ENCODE measurements around the gene RPL34.

Gene RPL34

DNA sequence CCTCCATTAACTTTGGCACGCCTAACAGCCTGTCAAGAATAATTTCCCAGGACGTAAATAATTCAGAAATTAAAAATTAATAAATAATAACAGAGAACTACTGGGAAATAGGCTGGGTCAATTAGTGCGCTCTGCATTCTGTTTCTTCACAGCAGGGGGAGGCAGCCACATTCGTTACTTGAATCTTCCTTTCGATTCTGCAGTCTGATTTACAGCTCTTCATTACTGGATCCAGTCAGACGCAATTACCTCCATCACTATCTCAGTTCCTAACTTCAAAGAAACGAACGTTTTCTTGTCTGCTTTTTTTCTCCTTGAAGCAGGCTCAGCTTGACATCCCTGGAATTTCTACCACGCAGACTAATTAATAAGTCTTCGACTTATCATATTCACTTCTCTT lies 9.0 kb upstream of the RPL34 start:
- no peak overlapping the region for H3K27ac Mint-ChIP-seq
- H3K27me3 Mint-ChIP-seq = no peaks in the 10 kb centered on the region
- peaks cover 25% of the 10 kb centered on the region for H3K36me3 Mint-ChIP-seq (ENCODE audit: low read depth)
- peaks cover 10% of the 10 kb centered on the region for H3K4me1 Mint-ChIP-seq (ENCODE audit: low read depth)
- no peak overlapping the region for H3K4me3 Mint-ChIP-seq
- no peaks in the 10 kb centered on the region for H3K9me3 Mint-ChIP-seq

DNA sequence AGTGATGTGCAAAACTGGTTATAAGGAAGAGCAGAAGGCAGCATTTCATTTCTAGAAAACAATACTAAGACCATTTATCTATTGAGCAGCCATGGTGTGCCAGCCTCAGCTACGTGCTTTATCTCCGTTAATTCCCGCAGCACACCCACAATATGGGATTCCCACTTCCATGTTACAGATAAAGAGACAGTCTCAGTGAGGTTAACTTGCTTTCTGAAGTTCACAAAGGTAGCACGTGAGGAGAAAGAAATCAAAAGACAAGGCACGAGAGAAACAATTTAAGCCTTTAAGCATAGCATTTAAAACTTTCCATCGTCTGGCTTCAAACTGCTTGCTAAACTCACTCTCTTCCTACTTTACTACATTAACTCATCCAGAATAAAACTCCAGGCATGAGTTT lies 8.0 kb upstream of the RPL34 start:
- Mint-ChIP-seq H3K4me3 (peak overlapping the region; percentile 31), H3K27ac (no peak overlapping the region), H3K4me1 (ENCODE audit: low read depth) (peaks cover 10% of the 10 kb centered on the region), H3K36me3 (ENCODE audit: low read depth) (peaks cover 27% of the 10 kb centered on the region), H3K27me3 (no peaks in the 10 kb centered on the region), H3K9me3 (no peaks in the 10 kb centered on the region)

DNA sequence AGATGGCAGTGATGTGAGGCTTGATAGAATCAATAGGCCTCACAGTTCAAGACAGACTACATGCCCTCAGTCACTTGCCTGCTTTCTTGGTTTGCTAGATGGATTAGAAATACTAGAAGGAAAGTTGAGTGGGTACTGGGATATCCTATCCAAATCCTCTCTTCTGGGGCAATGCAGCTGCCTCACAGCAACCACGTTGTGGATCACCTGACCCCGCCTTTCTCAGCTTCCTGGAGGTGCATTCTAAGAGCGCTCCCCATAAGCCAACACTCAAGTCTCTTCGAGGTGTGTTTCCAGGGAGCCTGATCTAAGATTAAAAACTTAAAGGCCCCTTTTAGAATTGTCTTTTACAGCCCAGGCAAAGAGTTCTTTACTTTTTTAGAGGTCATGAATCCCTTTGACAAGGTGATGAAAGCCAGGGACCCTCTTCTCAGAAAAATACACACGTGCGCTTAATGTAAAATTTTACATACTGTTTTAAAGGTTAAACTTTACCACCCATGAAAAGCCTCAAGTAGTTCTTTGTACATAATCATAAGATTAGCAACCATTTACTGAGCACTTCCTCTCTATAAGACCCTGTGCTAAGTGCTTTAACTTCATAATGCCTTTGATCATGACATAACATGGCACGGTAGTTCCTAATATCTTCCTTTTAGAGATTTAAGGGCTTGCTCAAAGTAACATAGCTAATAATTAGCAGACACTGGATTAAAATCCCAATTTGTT lies 840 bp upstream of the RPL34 start:
- H3K4me1 Mint-ChIP-seq (ENCODE audit: low read depth) = peaks cover 46% of the 10 kb centered on the region

DNA sequence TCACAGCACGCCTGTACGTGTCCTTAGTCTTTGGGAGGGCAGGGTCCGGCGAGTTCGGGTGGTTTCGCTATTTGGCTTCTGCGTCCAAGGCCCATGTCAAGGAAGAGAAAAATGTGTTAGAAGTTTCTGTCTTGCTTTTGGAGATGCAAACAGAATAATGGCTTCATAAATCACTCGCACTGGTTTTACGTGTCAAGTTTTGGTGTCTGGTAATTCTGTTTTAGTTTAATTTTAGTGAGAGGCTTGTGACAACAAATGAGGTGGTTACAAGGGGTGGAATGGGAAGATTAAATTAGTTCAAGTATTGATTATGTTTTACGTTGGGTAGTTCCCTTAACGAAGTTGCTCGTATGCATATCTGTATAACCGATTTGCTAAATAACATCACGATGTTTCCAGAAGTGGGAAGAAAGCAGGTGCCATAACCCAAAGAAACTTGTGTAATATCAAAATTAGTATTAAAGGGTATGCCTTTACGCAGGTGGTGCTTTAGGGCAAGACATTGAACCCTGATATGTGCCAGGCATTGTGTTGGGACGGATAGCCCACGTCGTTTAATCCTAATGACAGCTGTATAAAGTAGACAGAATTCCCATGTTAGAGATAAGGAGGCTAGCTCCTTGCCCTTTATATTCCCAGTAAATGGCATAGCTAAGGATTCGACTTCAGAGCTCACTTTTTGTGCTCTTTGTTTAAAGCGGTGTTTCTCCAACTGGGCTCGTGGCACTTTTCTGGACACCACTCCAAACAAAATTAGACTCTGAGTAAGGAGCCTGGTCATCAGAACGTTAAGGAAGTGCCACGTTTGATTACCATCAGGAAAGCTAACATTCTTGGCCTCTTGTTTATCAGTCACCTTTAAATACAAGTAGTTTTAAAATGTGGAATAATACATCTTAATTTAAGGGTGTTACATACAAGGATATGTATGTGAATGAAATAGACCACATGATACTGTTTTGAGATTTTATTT lies 843 bp downstream of the RPL34 start:
- peaks cover 71% of the 10 kb centered on the region for H3K36me3 Mint-ChIP-seq (ENCODE audit: low read depth)
- peak overlapping the region; percentile 94 for H3K4me3 Mint-ChIP-seq

More for the DNA sequence above, 840 bp upstream of the RPL34 start:
- Mint-ChIP-seq H3K27me3 (no peaks in the 10 kb centered on the region), H3K4me3 (peak overlapping the region; percentile 94), H3K9me3 (no peaks in the 10 kb centered on the region), H3K27ac (peak overlapping the region; percentile 99), H3K36me3 (ENCODE audit: low read depth) (peaks cover 65% of the 10 kb centered on the region)

DNA sequence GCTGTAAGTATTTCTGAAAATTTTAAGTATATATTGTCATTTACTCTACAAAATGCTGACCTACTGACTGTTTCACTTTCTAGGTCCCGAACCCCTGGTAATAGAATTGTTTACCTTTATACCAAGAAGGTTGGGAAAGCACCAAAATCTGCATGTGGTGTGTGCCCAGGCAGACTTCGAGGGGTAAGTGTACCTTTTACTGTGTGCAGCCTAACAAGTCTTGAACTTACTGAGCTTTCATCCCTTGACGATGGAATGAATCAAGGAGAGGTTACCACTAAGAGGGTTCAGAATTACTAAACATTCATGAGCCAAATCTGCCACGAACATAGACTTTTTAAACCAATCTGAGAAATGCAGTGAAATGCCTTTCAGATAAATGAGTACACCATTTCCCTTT lies 1.6 kb downstream of the RPL34 start:
- no peaks in the 10 kb centered on the region for H3K27me3 Mint-ChIP-seq
- H3K27ac Mint-ChIP-seq = peak overlapping the region; percentile 99
- H3K9me3 Mint-ChIP-seq = no peaks in the 10 kb centered on the region
- peaks cover 63% of the 10 kb centered on the region for H3K4me1 Mint-ChIP-seq (ENCODE audit: low read depth)
- peak overlapping the region; percentile 94 for H3K4me3 Mint-ChIP-seq
- peaks cover 69% of the 10 kb centered on the region for H3K36me3 Mint-ChIP-seq (ENCODE audit: low read depth)

More for the DNA sequence above, 843 bp downstream of the RPL34 start:
- H3K27me3 Mint-ChIP-seq = no peaks in the 10 kb centered on the region
- H3K4me1 Mint-ChIP-seq (ENCODE audit: low read depth) = peaks cover 59% of the 10 kb centered on the region
- H3K27ac Mint-ChIP-seq = peak overlapping the region; percentile 99
- no peaks in the 10 kb centered on the region for H3K9me3 Mint-ChIP-seq

DNA sequence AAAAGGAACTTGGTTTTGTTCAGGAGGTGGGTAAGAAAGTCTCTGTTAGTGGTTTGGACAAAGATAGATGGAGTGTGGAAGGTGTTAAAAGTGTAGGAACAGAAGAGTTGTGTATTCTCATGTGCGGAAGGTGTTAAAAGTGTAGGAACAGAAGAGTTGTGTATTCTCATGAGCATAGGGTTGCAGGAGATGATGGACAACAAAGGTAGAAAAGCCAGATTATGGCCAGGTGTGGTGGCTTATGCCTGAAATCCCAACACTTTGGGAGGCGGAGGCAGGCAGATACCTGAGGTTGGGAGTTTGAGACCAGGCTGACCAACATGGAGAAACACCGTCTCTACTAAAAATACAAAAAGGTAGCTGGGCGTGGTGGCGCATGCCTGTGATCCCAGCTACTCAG lies 2.5 kb downstream of the RPL34 start:
- Mint-ChIP-seq H3K27ac (peak overlapping the region; percentile 99), H3K9me3 (no peaks in the 10 kb centered on the region), H3K4me3 (peak overlapping the region; percentile 94), H3K27me3 (no peaks in the 10 kb centered on the region), H3K4me1 (ENCODE audit: low read depth) (peaks cover 63% of the 10 kb centered on the region), H3K36me3 (ENCODE audit: low read depth) (peaks cover 73% of the 10 kb centered on the region)

DNA sequence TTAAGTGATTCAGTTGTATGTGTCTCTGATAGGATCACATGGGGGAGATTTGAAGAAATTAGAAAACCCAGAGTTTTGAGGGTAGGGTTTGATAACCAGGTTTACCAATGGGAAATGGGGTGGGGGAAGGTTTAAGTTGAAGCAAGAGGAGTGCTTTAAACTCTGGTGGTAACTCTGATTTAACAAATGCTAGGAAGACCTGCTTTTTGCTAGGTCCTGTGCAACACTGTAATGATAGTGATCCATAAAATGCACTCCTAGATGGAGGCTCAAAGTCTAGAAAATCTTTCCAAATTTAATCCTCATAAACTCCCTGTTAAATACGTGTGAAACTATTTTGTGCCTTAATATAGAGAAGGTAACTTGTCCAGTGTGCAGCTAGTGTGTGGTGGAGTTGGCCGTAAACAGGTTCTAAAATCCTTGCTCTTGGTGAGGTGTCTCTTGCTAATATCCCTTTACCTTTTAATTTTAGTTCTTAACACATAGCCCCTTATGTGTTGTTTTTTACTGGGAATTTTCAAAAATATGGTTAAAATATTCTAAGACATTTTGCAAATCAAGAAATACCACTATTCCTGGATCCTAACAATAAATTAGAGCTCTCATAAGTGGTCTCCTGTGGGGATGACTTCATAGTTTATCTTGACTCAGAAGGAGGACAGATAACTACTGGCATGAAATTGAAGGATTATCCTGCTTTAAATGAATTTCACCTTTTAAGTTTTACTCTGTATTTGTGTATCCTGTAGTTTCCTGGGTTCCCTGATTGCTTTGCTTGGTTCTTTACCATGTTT lies 4.1 kb downstream of the RPL34 start:
- Mint-ChIP-seq H3K36me3 (ENCODE audit: low read depth) (peaks cover 86% of the 10 kb centered on the region), H3K9me3 (no peaks in the 10 kb centered on the region), H3K27me3 (no peaks in the 10 kb centered on the region), H3K27ac (peak overlapping the region; percentile 99), H3K4me3 (peak overlapping the region; percentile 94), H3K4me1 (ENCODE audit: low read depth) (peaks cover 57% of the 10 kb centered on the region)

DNA sequence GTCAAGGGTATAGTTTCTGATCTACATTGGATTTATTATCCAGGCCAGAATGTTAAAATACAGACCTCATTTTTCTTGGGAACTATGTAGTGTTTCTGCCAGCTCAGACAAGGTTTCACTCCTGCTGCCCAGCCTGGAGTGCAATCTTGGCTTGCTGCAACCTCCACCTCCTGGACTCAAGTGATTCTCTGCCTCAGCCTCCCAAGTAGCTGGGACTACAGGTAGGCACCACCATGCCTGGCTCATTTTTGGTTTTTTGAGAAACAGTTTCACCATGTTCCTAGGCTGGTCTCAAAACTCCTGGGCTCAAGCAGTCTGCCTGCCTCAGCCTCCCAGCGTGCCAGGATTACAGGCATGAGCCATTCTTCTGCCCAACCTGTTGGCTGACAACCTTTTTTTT lies 5.7 kb downstream of the RPL34 start:
- no peaks in the 10 kb centered on the region for H3K27me3 Mint-ChIP-seq
- no peak overlapping the region for H3K4me3 Mint-ChIP-seq
- peaks cover 92% of the 10 kb centered on the region for H3K36me3 Mint-ChIP-seq (ENCODE audit: low read depth)
- no peaks in the 10 kb centered on the region for H3K9me3 Mint-ChIP-seq
- peak overlapping the region; percentile 72 for H3K27ac Mint-ChIP-seq
- H3K4me1 Mint-ChIP-seq (ENCODE audit: low read depth) = peaks cover 48% of the 10 kb centered on the region

DNA sequence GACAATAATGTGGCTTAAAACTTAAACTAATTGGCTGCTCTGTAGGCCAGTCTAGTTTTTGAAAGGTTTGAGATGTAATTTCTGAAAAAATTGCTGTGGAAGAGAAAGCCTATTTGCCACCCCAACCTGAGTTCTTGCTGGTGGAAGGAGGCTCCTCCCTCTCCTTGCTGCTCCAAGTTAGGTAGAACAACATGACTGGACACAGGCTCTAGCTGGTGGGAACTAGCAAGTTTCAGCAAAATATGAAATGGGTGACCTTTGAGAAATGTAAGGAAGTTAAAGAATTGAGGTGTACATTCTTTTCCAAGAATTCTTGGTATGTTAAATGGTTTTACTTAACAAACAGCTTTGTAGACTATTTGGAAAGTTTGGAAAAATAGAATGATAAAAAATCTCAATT lies 8.0 kb downstream of the RPL34 start:
- Mint-ChIP-seq H3K27me3 (no peaks in the 10 kb centered on the region), H3K4me3 (no peak overlapping the region), H3K27ac (no peak overlapping the region), H3K4me1 (ENCODE audit: low read depth) (peaks cover 30% of the 10 kb centered on the region), H3K9me3 (no peaks in the 10 kb centered on the region), H3K36me3 (ENCODE audit: low read depth) (peaks cover 88% of the 10 kb centered on the region)

DNA sequence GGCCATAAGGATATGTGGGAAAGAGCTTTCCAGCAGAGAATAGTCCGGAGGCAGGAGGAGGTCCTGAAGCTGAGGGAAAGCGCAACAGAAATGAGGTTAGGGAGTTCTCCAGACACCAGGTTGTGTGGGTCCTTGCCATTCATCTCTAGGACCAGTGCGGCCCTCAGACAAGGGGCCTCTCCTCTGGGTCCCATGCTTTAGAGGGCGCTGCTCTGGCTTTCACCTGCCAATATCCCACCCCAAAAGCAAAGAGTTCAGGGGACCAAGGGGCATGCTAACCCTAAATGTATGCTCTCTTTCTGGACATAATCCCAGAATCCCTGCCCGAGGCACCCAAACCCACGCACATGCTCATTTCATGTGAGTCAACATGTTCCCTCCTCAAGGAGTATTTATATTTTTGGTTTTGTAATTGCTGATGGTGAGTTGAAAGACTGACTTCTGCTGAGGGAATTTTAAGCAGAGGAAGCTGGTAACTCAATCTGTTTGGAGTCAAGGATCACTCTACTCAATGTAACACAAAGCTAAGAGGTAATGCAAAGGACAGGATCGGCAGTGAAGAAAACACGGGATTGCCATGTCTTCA lies 14.8 kb downstream of the RPL34 start:
- Mint-ChIP-seq H3K9me3 (no peaks in the 10 kb centered on the region), H3K4me3 (no peak overlapping the region), H3K36me3 (ENCODE audit: low read depth) (peaks cover 72% of the 10 kb centered on the region), H3K27me3 (no peaks in the 10 kb centered on the region), H3K27ac (no peak overlapping the region), H3K4me1 (ENCODE audit: low read depth) (no peaks in the 10 kb centered on the region)

DNA sequence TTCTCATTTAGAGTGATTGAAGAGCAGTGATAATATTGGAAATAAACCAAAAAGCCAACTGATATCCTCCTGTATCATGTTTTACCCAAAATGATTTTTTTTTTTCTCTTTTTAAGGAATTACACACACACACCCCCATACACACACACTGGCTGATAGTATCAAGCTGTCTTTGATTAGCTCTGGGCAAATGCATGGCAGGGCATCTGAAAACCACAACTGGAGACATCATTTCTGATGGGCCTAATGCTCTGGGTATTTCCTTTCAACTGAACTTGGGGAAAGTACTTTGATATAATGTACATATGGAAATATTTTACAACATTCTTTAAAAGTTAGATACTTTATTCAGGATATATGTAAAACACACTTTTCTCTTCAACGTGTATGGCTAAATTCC lies 15.9 kb downstream of the RPL34 start:
- Mint-ChIP-seq H3K27me3 (no peaks in the 10 kb centered on the region), H3K36me3 (ENCODE audit: low read depth) (peaks cover 70% of the 10 kb centered on the region), H3K9me3 (no peaks in the 10 kb centered on the region), H3K27ac (no peak overlapping the region), H3K4me3 (no peak overlapping the region), H3K4me1 (ENCODE audit: low read depth) (no peaks in the 10 kb centered on the region)

DNA sequence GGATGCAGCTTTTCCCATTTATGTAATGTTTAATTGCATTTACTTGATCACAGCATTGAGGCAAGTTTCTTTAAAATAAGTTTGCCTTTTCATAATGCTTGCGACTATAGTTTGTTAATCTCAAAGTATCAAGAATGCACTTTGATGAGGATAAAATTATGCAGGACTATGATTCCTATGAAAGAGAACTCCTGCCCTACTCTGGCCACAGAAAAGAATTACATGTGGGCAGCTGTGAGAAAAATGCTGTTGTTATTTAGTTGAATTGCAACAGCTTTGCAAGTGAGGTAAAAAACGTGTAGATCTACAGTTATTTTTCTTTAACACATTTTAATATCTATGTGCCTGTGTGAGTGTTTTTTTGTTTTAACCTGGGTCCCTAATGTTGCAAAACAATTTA lies 17.5 kb downstream of the RPL34 start:
- H3K27me3 Mint-ChIP-seq = no peaks in the 10 kb centered on the region
- H3K4me1 Mint-ChIP-seq (ENCODE audit: low read depth) = no peaks in the 10 kb centered on the region
- H3K27ac Mint-ChIP-seq = no peak overlapping the region
- H3K4me3 Mint-ChIP-seq = no peak overlapping the region
- no peaks in the 10 kb centered on the region for H3K9me3 Mint-ChIP-seq
- peaks cover 63% of the 10 kb centered on the region for H3K36me3 Mint-ChIP-seq (ENCODE audit: low read depth)

DNA sequence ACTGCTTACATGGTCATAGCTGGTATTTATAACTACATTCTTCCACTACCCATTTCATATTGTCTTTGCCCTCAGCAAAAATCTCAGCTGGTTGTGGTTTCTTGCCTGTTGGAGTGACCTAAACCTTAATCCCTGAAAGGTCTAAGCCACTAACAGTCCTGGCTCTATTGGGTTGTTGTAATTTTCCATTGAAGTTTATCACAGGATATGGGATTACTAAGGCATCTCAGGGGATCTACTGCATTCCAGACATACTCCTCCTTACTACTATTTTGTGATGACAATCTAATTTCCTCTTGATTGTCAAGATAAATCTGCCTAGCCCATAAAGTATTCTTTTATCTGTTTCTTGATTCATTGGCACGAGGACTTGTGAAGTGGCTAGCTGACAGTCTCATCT lies 23.9 kb downstream of the RPL34 start:
- peaks cover 3% of the 10 kb centered on the region for H3K4me1 Mint-ChIP-seq (ENCODE audit: low read depth)
- H3K27me3 Mint-ChIP-seq = no peaks in the 10 kb centered on the region
- peaks cover 26% of the 10 kb centered on the region for H3K36me3 Mint-ChIP-seq (ENCODE audit: low read depth)
- H3K27ac Mint-ChIP-seq = no peak overlapping the region
- H3K4me3 Mint-ChIP-seq = no peak overlapping the region
- no peaks in the 10 kb centered on the region for H3K9me3 Mint-ChIP-seq

DNA sequence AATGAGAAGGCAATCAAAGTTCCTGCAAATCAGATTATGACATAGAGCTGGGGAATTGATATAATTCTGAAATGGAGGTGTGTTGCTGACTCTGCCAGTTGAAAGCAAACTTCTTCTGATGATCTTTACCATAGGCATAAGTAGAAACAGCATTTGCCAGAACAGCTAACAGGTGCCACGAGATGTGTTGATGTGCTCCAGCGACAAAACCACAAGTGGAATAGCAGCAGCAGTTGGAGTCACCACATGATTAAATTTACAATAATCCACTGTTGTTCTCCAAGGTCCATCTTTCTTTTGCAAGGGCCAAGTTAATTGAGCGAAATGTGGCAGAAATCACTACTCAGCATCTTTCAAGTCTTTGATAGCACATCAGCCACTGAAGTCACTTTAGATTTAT lies 26.3 kb downstream of the RPL34 start:
- Mint-ChIP-seq H3K4me1 (ENCODE audit: low read depth) (peaks cover 16% of the 10 kb centered on the region), H3K4me3 (no peak overlapping the region), H3K27ac (no peak overlapping the region), H3K9me3 (no peaks in the 10 kb centered on the region), H3K27me3 (no peaks in the 10 kb centered on the region), H3K36me3 (ENCODE audit: low read depth) (peaks cover 10% of the 10 kb centered on the region)

All from stimulated activated naive CD8-positive, alpha-beta T cell treated with anti-CD3 and anti-CD28 coated beads, Interleukin-15, Interleukin-2, amounts not matched to agents 100 ng/mL and 50 ng/mL, for 24 hours (primary cell).